Activated T-cell treated with anti-CD3 and anti-CD28 coated beads, Interleukin-2, amount 50 U/mL, for 4 hours (primary cell): ENCODE results near the gene LDLRAD1. TPM values are rescaled to one million over a fixed set of nuclear protein-coding genes. Genes with fewer than 3 reads are reported as not detected.
"Not testable (repeated sequence)": the region's sequence is repeated elsewhere in the genome, so short reads cannot be mapped to it uniquely, and the experiment has no call there.

Source experiments
- ATAC-seq, 2 donors: fragments of 200-7000 bp; cut with Tn5 transposase; one replicate each; pipeline ENCODE4 v1.10.0; 2021
- DNase-seq: peaks from one replicate; pipeline ENCODE4 v3.0.0-alpha.2; 2020
- H3K27me3 Mint-ChIP-seq: one replicate; pipeline ENCODE4 v1.8.0; 2021; ENCODE audit warnings: low read depth, mixed read lengths
- H3K36me3 Mint-ChIP-seq: one replicate; pipeline ENCODE4 v1.8.0; 2022; ENCODE audit warnings: mixed read lengths; ENCODE audit not compliant: insufficient read depth
- H3K4me1 Mint-ChIP-seq: one replicate; pipeline ENCODE4 v1.8.0; 2021; ENCODE audit warnings: low read depth, mixed read lengths
- H3K4me3 Mint-ChIP-seq: one replicate; pipeline ENCODE4 v1.8.0; 2021; ENCODE audit warnings: mild to moderate bottlenecking, moderate library complexity, mixed read lengths
- H3K9me3 Mint-ChIP-seq: one replicate; pipeline ENCODE4 v1.8.0; 2021; ENCODE audit warnings: mixed read lengths
- total RNA-seq, 3 donors: library from RNA; stranded (reverse); gene quantifications; one replicate each; pipeline ENCODE4 v1.2.1, GENCODE V29; 2021

LDLRAD1 gene
- total RNA-seq, 3 donors from 2014 or later = not detected

GRCh38 chr1:54028306-54029251 lies 10.6 kb upstream of the LDLRAD1 start:
- H3K36me3 Mint-ChIP-seq = peaks cover 12% of the 10 kb centered on the region
- ATAC-seq = no peak
- no peaks in the 10 kb centered on the region for H3K4me1 Mint-ChIP-seq
- no peak for DNase-seq
- H3K4me3 Mint-ChIP-seq = no peak overlapping the region
- H3K9me3 Mint-ChIP-seq = no peaks in the 10 kb centered on the region
- H3K27me3 Mint-ChIP-seq = no peaks in the 10 kb centered on the region

- Mint-ChIP-seq H3K9me3 (no peaks in the 10 kb centered on the region), H3K4me1 (no peaks in the 10 kb centered on the region), H3K36me3 (peaks cover 11% of the 10 kb centered on the region), H3K4me3 (no peak overlapping the region), H3K27me3 (no peaks in the 10 kb centered on the region)
- DNase-seq (no peak), ATAC-seq (no peak)
Observed at GRCh38 chr1:54027848-54028247, 9.9 kb upstream of the LDLRAD1 start.

- H3K27me3 Mint-ChIP-seq, H3K36me3 Mint-ChIP-seq, H3K4me1 Mint-ChIP-seq, H3K9me3 Mint-ChIP-seq, DNase-seq, H3K4me3 Mint-ChIP-seq, ATAC-seq: not testable (repeated sequence)
Observed at GRCh38 chr1:54024811-54025210, 6.8 kb upstream of the LDLRAD1 start.

GRCh38 chr1:54024358-54024757 lies 6.4 kb upstream of the LDLRAD1 start:
- no peaks in the 10 kb centered on the region for H3K36me3 Mint-ChIP-seq
- no peaks in the 10 kb centered on the region for H3K9me3 Mint-ChIP-seq
- H3K4me3 Mint-ChIP-seq = no peak overlapping the region
- no peak for ATAC-seq
- no peaks in the 10 kb centered on the region for H3K27me3 Mint-ChIP-seq
- DNase-seq = no peak
- H3K4me1 Mint-ChIP-seq = no peaks in the 10 kb centered on the region

GRCh38 chr1:54019562-54020176 lies 1.7 kb upstream of the LDLRAD1 start:
- not testable (repeated sequence) for H3K36me3 Mint-ChIP-seq, ATAC-seq, DNase-seq, H3K27me3 Mint-ChIP-seq, H3K9me3 Mint-ChIP-seq, H3K4me3 Mint-ChIP-seq, H3K4me1 Mint-ChIP-seq

GRCh38 chr1:54018635-54019034 lies 649 bp upstream of the LDLRAD1 start:
- no peak for ATAC-seq
- no peak overlapping the region for H3K4me3 Mint-ChIP-seq
- no peaks in the 10 kb centered on the region for H3K4me1 Mint-ChIP-seq
- H3K9me3 Mint-ChIP-seq = no peaks in the 10 kb centered on the region
- no peak for DNase-seq
- H3K36me3 Mint-ChIP-seq = no peaks in the 10 kb centered on the region
- H3K27me3 Mint-ChIP-seq = peaks cover 8% of the 10 kb centered on the region

- Mint-ChIP-seq H3K36me3 (no peaks in the 10 kb centered on the region), H3K9me3 (no peaks in the 10 kb centered on the region), H3K4me1 (no peaks in the 10 kb centered on the region), H3K4me3 (no peak overlapping the region), H3K27me3 (peaks cover 14% of the 10 kb centered on the region)
- ATAC-seq (no peak), DNase-seq (no peak)
Observed at GRCh38 chr1:54016343-54017282, 1.4 kb downstream of the LDLRAD1 start.

- no peak overlapping the region for H3K4me3 Mint-ChIP-seq
- H3K4me1 Mint-ChIP-seq = no peaks in the 10 kb centered on the region
- H3K27me3 Mint-ChIP-seq = peaks cover 21% of the 10 kb centered on the region
- no peaks in the 10 kb centered on the region for H3K36me3 Mint-ChIP-seq
- ATAC-seq = no peak
- H3K9me3 Mint-ChIP-seq = no peaks in the 10 kb centered on the region
- DNase-seq = no peak
Observed at GRCh38 chr1:54014009-54014629, 3.9 kb downstream of the LDLRAD1 start.

- DNase-seq = no peak
Observed at GRCh38 chr1:54013393-54014008, 4.5 kb downstream of the LDLRAD1 start.

GRCh38 chr1:54012863-54013262 lies 5.1 kb downstream of the LDLRAD1 start:
- Mint-ChIP-seq H3K4me1 (no peaks in the 10 kb centered on the region), H3K36me3 (no peaks in the 10 kb centered on the region), H3K9me3 (no peaks in the 10 kb centered on the region), H3K4me3 (no peak overlapping the region), H3K27me3 (peaks cover 21% of the 10 kb centered on the region)
- ATAC-seq (no peak), DNase-seq (no peak)

More at GRCh38 chr1:54013393-54014008, 4.5 kb downstream of the LDLRAD1 start:
- H3K4me1 Mint-ChIP-seq = no peaks in the 10 kb centered on the region
- H3K4me3 Mint-ChIP-seq = no peak overlapping the region
- no peaks in the 10 kb centered on the region for H3K9me3 Mint-ChIP-seq
- peaks cover 22% of the 10 kb centered on the region for H3K27me3 Mint-ChIP-seq
- no peaks in the 10 kb centered on the region for H3K36me3 Mint-ChIP-seq
- ATAC-seq = no peak

- Mint-ChIP-seq H3K36me3 (no peaks in the 10 kb centered on the region), H3K4me3 (no peak overlapping the region), H3K9me3 (no peaks in the 10 kb centered on the region), H3K4me1 (no peaks in the 10 kb centered on the region), H3K27me3 (peaks cover 18% of the 10 kb centered on the region)
- DNase-seq = no peak
- ATAC-seq = no peak
Observed at GRCh38 chr1:54012008-54012325, 6.0 kb downstream of the LDLRAD1 start.

- ATAC-seq (no peak), DNase-seq (no peak)
- H3K9me3 Mint-ChIP-seq = no peaks in the 10 kb centered on the region
- H3K36me3 Mint-ChIP-seq = no peaks in the 10 kb centered on the region
- H3K4me1 Mint-ChIP-seq = no peaks in the 10 kb centered on the region
- H3K27me3 Mint-ChIP-seq = peaks cover 18% of the 10 kb centered on the region
- no peak overlapping the region for H3K4me3 Mint-ChIP-seq
Observed at GRCh38 chr1:54011316-54012007, 6.5 kb downstream of the LDLRAD1 start.

GRCh38 chr1:54010415-54011117 lies 7.4 kb downstream of the LDLRAD1 start:
- H3K27me3 Mint-ChIP-seq = peaks cover 18% of the 10 kb centered on the region
- no peak overlapping the region for H3K4me3 Mint-ChIP-seq
- H3K9me3 Mint-ChIP-seq = no peaks in the 10 kb centered on the region

More at GRCh38 chr1:54010415-54011117, 7.4 kb downstream of the LDLRAD1 start:
- DNase-seq (no peak), ATAC-seq (no peak)
- no peaks in the 10 kb centered on the region for H3K36me3 Mint-ChIP-seq
- no peaks in the 10 kb centered on the region for H3K4me1 Mint-ChIP-seq
